NB4 (cell line): ENCODE data around the gene PES1.
A peak's percentile ranks its signal among the peaks of the same experiment; 100 is the strongest.

ENCODE experiments used
- DNase-seq: peaks from one replicate; pipeline ENCODE4 v3.0.0; 2010; ENCODE audit warnings: low read depth
- H3K4me3 ChIP-seq: one replicate; pipeline ENCODE4 v1.5.1; 2011; ENCODE audit warnings: mild to moderate bottlenecking, low read depth, low read length, moderate library complexity
- CTCF ChIP-seq: IDR thresholded peaks from one replicate; pipeline ENCODE4 v1.5.1; 2012; ENCODE audit warnings: low read depth, low read length
- MAX ChIP-seq: IDR thresholded peaks from 2 replicates; pipeline ENCODE4 v1.6.1; 2011; ENCODE audit warnings: low read depth, low read length
- MYC ChIP-seq: IDR thresholded peaks from 2 replicates; pipeline ENCODE4 v1.6.1; 2011; ENCODE audit warnings: low read depth, low read length
- POLR2A ChIP-seq: IDR thresholded peaks from 2 replicates; pipeline ENCODE4 v1.6.1; 2011; ENCODE audit warnings: mild to moderate bottlenecking; ENCODE audit not compliant: insufficient read length; ENCODE audit errors: extremely low read depth

Gene PES1

GRCh38 chr22:30610299-30610698, 18.6 kb upstream of the PES1 start:
- TF ChIP-seq MYC = no peak
- no peak for TF ChIP-seq CTCF
- TF ChIP-seq MAX = no peak
- TF ChIP-seq POLR2A = no peak
- H3K4me3 ChIP-seq = no peak overlapping the region
- DNase-seq = peak; percentile 35

GRCh38 chr22:30609260-30610185, 17.8 kb upstream of the PES1 start:
- TF ChIP-seq CTCF = no peak
- peak; percentile 50; the same call in 1 of the 2 replicates for TF ChIP-seq MYC
- TF ChIP-seq MAX = peak; percentile 17; the same call in 1 of the 2 replicates
- no peak for TF ChIP-seq POLR2A
- H3K4me3 ChIP-seq = no peak overlapping the region

DNA sequence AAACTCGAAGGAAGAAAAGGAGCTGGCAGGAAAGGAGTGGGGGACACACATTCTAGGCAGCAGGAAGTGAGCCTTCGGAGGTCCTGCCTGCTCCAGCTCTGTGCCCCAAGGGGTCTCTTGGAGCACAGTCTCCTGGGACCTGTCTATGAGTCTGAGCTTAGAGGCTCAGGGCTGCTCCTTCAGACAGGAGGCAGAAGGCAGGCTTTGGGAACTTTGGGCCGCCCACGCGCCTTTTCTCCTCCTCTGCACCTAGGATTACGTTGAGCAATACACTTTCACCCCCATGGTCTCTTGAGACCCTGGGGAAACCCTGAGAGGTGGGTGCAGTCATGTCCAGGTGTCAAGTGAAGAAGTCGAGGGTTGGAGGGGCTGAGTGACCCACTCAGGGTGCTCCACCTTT, 16.2 kb upstream of the PES1 start:
- DNase-seq = peak; percentile 67
- H3K4me3 ChIP-seq = no peak overlapping the region
- no peak for TF ChIP-seq MYC
- TF ChIP-seq CTCF = no peak
- TF ChIP-seq POLR2A = no peak
- no peak for TF ChIP-seq MAX

More at GRCh38 chr22:30609260-30610185, 17.8 kb upstream of the PES1 start:
- peak; percentile 93 for DNase-seq

DNA sequence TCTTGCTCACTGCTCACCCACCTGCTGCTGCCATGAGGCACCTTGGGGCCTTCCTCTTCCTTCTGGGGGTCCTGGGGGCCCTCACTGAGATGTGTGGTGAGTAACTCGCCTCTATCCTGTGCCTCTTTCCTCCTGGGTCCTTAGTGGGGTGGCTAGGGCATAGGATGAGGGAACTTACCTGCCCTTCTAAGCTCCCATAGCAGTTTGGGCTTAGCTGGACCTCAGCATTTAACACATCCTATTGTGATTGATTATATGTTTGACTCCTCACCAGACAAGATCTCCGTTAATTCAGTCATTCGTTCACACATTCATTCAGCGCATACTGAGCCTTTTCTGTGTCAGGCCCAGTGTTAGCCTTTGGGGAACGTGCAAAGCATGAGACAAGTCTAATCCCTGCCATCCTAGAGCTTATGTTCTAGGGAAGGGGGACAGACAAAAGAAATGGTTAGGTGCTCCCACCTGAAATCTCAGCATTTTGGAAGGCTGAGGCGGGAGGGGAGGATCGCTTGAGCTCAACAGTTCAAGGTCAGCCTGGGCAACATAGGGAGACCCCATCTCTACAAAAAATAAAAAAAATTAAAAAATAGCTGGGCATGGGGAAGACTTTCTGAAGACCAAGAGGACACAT, 15.7 kb upstream of the PES1 start:
- no peak for TF ChIP-seq CTCF
- TF ChIP-seq MAX = no peak
- no peak for TF ChIP-seq MYC
- no peak for TF ChIP-seq POLR2A
- peak overlapping the region; percentile 30 for H3K4me3 ChIP-seq
- no peak for DNase-seq

- no peak for TF ChIP-seq POLR2A
- TF ChIP-seq MYC = 0 out of 2 replicates have a peak, but pooled peaks have one; percentile 16
- peak; percentile 91 for DNase-seq
- peak within 1 kb of the TSS; percentile 47 for H3K4me3 ChIP-seq
Observed at GRCh38 chr22:30606455-30607299, 15.0 kb upstream of the PES1 start, which contains the start of gene TCN2. TCN2 (plus strand) TSS chr22:30607174; CDS start chr22:30607332, 158 bp downstream.
